ENCODE data around the gene NUP54. TPM values are rescaled to one million over a fixed set of nuclear protein-coding genes. Genes with fewer than 3 reads are reported as not detected.

Gene NUP54
- total and polyA plus RNA-seq, 2 of the 8 experiments (the other 6 are each of a cell fraction or from before 2014, with no cell fraction given): 51.4 to 103 TPM

DNA sequence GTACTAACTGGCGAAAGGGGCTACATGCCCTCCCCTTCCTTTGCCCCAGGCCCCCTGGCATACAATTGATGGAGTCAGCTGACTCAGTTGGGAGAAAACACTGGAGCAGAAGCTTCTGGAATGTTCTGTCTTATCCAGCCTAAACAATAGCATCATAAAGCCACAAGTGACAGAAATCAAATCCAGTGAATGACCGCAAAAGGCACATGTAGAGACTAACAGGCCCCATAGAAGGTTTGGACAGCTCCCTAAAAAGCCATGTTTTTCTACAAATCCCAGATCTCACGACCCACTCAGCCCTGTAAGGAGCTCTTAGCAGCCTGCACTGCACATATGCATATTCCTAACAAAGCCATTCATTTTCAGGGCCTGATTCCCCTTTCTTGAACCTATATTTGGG is 40.4 kb upstream of the NUP54 start:
- peaks cover 0 to 17% (median 7%) of the 10 kb centered on the region in 4 experiments; a peak in 2 of 8 replicates for H3K36me3 ChIP-seq (ENCODE audit: control insufficient read depth in 2 of 4, insufficient read depth in 4 of 4, low read length in 3 of 4)
- no peak overlapping the region for H2BK20ac ChIP-seq (ENCODE audit: low read length)

More for the DNA sequence above, 40.4 kb upstream of the NUP54 start:
- H2AK5ac ChIP-seq (ENCODE audit: low read depth, low read length): no peak overlapping the region
- no peaks in the 10 kb centered on the region for H3K79me2 ChIP-seq (ENCODE audit: control insufficient read depth in 1 of 2, insufficient read depth in 2 of 2, low read length in 2 of 2)
- H3K4ac ChIP-seq (replicated peaks; ENCODE audit: insufficient read length, low read depth, low read length): no peak overlapping the region
- H3K4me2 ChIP-seq (ENCODE audit: insufficient read depth in 1 of 2, low read depth in 2 of 2, low read length in 2 of 2): no peak overlapping the region
- no peak overlapping the region for H3K27ac ChIP-seq (ENCODE audit: low read depth, low read length)
- no peaks in the 10 kb centered on the region for H3K27me3 ChIP-seq (replicated peaks in 1 of 4; ENCODE audit: control insufficient read depth in 3 of 4, extremely low read depth in 1 of 4, insufficient read depth in 3 of 4, low read length in 3 of 4)
- H4K20me1 ChIP-seq (replicated peaks in 1 of 2; ENCODE audit: control insufficient read depth in 1 of 2, insufficient read depth in 2 of 2, low read length in 2 of 2): peaks cover 0 to 2% of the 10 kb centered on the region in 2 experiments
- H2BK15ac ChIP-seq (ENCODE audit: low read length): no peak overlapping the region
- ChIA-PET CTCF (ENCODE audit: partially characterized antibody) (interaction anchor here (1.0 to 2.6 kb wide), 4 partner anchors 8 to 189 kb away, joined by 3 to 19 read pairs (median 9); no protein-coding TSS in a partner anchor), POLR2A (ENCODE audit: partially characterized antibody) (no interaction called here)
- no peak overlapping the region for H3K4me3 ChIP-seq (ENCODE audit: extremely low read depth in 1 of 4, insufficient read depth in 2 of 4, low read depth in 3 of 4, low read length in 4 of 4)
- no peak overlapping the region for H3K9ac ChIP-seq (replicated peaks in 1 of 4; ENCODE audit: extremely low read depth in 1 of 4, low read depth in 3 of 4, low read length in 3 of 4)
- H3K56ac ChIP-seq (replicated peaks; ENCODE audit: insufficient read length, low read depth, low read length): no peak overlapping the region
- H4K91ac ChIP-seq (replicated peaks; ENCODE audit: insufficient read length, low read length): no peak overlapping the region
- no peak overlapping the region for H3K23ac ChIP-seq (ENCODE audit: insufficient read length)
- no peak overlapping the region for H3K18ac ChIP-seq (ENCODE audit: extremely low read depth, low read length)
- no peak overlapping the region for H2BK5ac ChIP-seq (ENCODE audit: low read depth, low read length)
- FAIRE-seq: no peak
- no peak overlapping the region for H3K14ac ChIP-seq (ENCODE audit: insufficient read length)
- H2BK12ac ChIP-seq (ENCODE audit: low read depth, low read length): no peak overlapping the region
- 92% methylated on average over 3 of the region's 3 CpGs; no CpG with 5 or more reads in 1 of the 2 experiments for WGBS, 2 experiments (ENCODE audit: extremely low coverage in 1 of 2, insufficient coverage in 1 of 2, insufficient read length in 1 of 2, insufficient replicate concordance in 2 of 2, low coverage in 1 of 2, low lambda C conversion rate in 2 of 2, missing lambda C conversion rate in 1 of 2)
- peaks cover 12 to 14% of the 10 kb centered on the region in 2 experiments; a peak in 3 of 4 replicates for H3K9me3 ChIP-seq (ENCODE audit: insufficient read depth in 2 of 2, low read depth in 1 of 2, low read length in 1 of 2)
- H2BK120ac ChIP-seq (replicated peaks; ENCODE audit: low read depth, low read length): no peak overlapping the region
- H3K23me2 ChIP-seq (ENCODE audit: low read depth, low read length): no peaks in the 10 kb centered on the region
- H3K79me1 ChIP-seq (ENCODE audit: low read depth, low read length): peaks cover 7% of the 10 kb centered on the region; the same call in 1 of the 2 replicates
- H4K5ac ChIP-seq (ENCODE audit: insufficient read length, low read depth, low read length): no peak overlapping the region
- H2AFZ ChIP-seq (ENCODE audit: low read length): no peak overlapping the region
- no peak for DNase-seq (ENCODE audit: low read depth in 1 of 2, low spot score in 2 of 2)
- TF ChIP-seq MAX (IDR thresholded peaks at IDR 0.05): no peak
- no peak for TF ChIP-seq SP4 (IDR thresholded peaks at IDR 0.05; ENCODE audit: low read length)
- no peak for TF ChIP-seq CBX5 (IDR thresholded peaks at IDR 0.05; ENCODE audit: low read depth, low read length)
- TF ChIP-seq POU5F1 (IDR thresholded peaks at IDR 0.05; ENCODE audit: low read depth, low read length): no peak
- no peak for TF ChIP-seq TBP (IDR thresholded peaks at IDR 0.05; ENCODE audit: low read depth, low read length)
- TF ChIP-seq USF2 (IDR thresholded peaks at IDR 0.05; ENCODE audit: low read length): no peak
- no peak for TF ChIP-seq BRCA1 (IDR thresholded peaks at IDR 0.05; ENCODE audit: low read depth, low read length)
- no peak for TF ChIP-seq KDM1A (IDR thresholded peaks at IDR 0.05; ENCODE audit: borderline replicate concordance, low read length)
- TF ChIP-seq, protein P1, sequence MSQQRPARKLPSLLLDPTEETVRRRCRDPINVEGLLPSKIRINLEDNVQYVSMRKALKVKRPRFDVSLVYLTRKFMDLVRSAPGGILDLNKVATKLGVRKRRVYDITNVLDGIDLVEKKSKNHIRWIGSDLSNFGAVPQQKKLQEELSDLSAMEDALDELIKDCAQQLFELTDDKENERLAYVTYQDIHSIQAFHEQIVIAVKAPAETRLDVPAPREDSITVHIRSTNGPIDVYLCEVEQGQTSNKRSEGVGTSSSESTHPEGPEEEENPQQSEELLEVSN (IDR thresholded peaks at IDR 0.05): no peak
- TF ChIP-seq RBBP5 (IDR thresholded peaks at IDR 0.05; ENCODE audit: borderline replicate concordance, low read depth, low read length): no peak
- no peak for TF ChIP-seq TAF1 (IDR thresholded peaks at IDR 0.05; ENCODE audit: low read depth, low read length)
- TF ChIP-seq JUN (IDR thresholded peaks at IDR 0.05; ENCODE audit: low read depth, low read length): no peak
- no peak for TF ChIP-seq GABPA (IDR thresholded peaks at IDR 0.05; ENCODE audit: borderline replicate concordance, insufficient read depth, low read length)
- no peaks in the 10 kb centered on the region for H3K4me1 ChIP-seq (replicated peaks in 1 of 4; ENCODE audit: control insufficient read depth in 3 of 4, insufficient read depth in 4 of 4, low read length in 3 of 4)
- H4K8ac ChIP-seq (ENCODE audit: extremely low read depth, insufficient read depth, low read length): no peak overlapping the region

Measured in H1 (cell line).